Ramos (cell line): ENCODE results near the gene GPATCH4.
"Not testable (repeated sequence)": the region's sequence is repeated elsewhere in the genome, so short reads cannot be mapped to it uniquely, and the experiment has no call there.

Experiments
- in situ Hi-C: fragments of 300-500 bp; cut with MboI; formaldehyde crosslinking; loops from one replicate; pipeline ENCODE4 v1.14.3; 2022; ENCODE audit warnings: low sequenced_read_pairs; ENCODE audit not compliant: unreplicated experiment

Gene GPATCH4

GRCh38 chr1:156627313-156627880, 26.1 kb upstream of the GPATCH4 start:
- in situ Hi-C loops: no loop called here

GRCh38 chr1:156626079-156626438, 24.8 kb upstream of the GPATCH4 start:
- in situ Hi-C loops: no loop called here

GRCh38 chr1:156625436-156626078, 24.3 kb upstream of the GPATCH4 start:
- in situ Hi-C loops: no loop called here

- in situ Hi-C loops: loop anchor here (5.0 kb wide), 1 partner anchor 32 kb away; no protein-coding TSS in a partner anchor
Observed at GRCh38 chr1:156624814-156625435, 23.6 kb upstream of the GPATCH4 start.

GRCh38 chr1:156623946-156624813, 22.9 kb upstream of the GPATCH4 start:
- in situ Hi-C loops: loop anchor here (5.0 kb wide), 1 partner anchor 33 kb away; no protein-coding TSS in a partner anchor

- in situ Hi-C loops: loop anchor here (5.0 kb wide), 1 partner anchor 35 kb away; no protein-coding TSS in a partner anchor
Observed at GRCh38 chr1:156622581-156623297, 21.5 kb upstream of the GPATCH4 start.

- in situ Hi-C loops: no loop called here
Observed at GRCh38 chr1:156619582-156619955, 18.3 kb upstream of the GPATCH4 start.

GRCh38 chr1:156618853-156619581, 17.7 kb upstream of the GPATCH4 start, which contains the start of gene HAPLN2:
Gene HAPLN2 (plus strand): TSS chr1:156619415. CDS start chr1:156623491, 4,076 bp downstream.
- in situ Hi-C loops: no loop called here

- in situ Hi-C loops: no loop called here
Observed at GRCh38 chr1:156616463-156616862, 15.2 kb upstream of the GPATCH4 start.

- in situ Hi-C loops: no loop called here
Observed at GRCh38 chr1:156615946-156616345, 14.7 kb upstream of the GPATCH4 start.

- in situ Hi-C loops: no loop called here
Observed at GRCh38 chr1:156612666-156613065, 11.4 kb upstream of the GPATCH4 start.

- in situ Hi-C loops: not testable (repeated sequence)
Observed at GRCh38 chr1:156610072-156610471, 8.8 kb upstream of the GPATCH4 start.

GRCh38 chr1:156608981-156609380, 7.7 kb upstream of the GPATCH4 start:
- in situ Hi-C loops: loop anchor here (5.0 kb wide), 2 partner anchors 157 to 222 kb away; no protein-coding TSS in a partner anchor

GRCh38 chr1:156608036-156608674, 6.9 kb upstream of the GPATCH4 start:
- in situ Hi-C loops: loop anchor here (5.0 kb wide), 2 partner anchors 156 to 221 kb away; no protein-coding TSS in a partner anchor

- in situ Hi-C loops: loop anchor here (5.0 kb wide), 2 partner anchors 155 to 220 kb away; no protein-coding TSS in a partner anchor
Observed at GRCh38 chr1:156607344-156607743, 6.1 kb upstream of the GPATCH4 start.

GRCh38 chr1:156602557-156602993, 1.3 kb upstream of the GPATCH4 start:
- in situ Hi-C loops: no loop called here

- in situ Hi-C loops: no loop called here
Observed at GRCh38 chr1:156601892-156602291, 613 bp upstream of the GPATCH4 start.

GRCh38 chr1:156600733-156601121, 552 bp downstream of the GPATCH4 start:
- in situ Hi-C loops: no loop called here

- in situ Hi-C loops: no loop called here
Observed at GRCh38 chr1:156599811-156600210, 1.5 kb downstream of the GPATCH4 start.
